GM23338 (cell line): ENCODE data around the gene MEI1. TPM values are rescaled to one million over a fixed set of nuclear protein-coding genes. Genes with fewer than 3 reads are reported as not detected.
"Not testable (repeated sequence)": the region's sequence is repeated elsewhere in the genome, so short reads cannot be mapped to it uniquely, and the experiment has no call there.

Experiments
- ATAC-seq: fragments of 200-7000 bp; cut with Tn5 transposase; 3 replicates; pipeline ENCODE4 v1.9.1; 2020
- DNase-seq: peaks from one replicate; pipeline ENCODE4 v3.0.0-alpha.2; 2015; ENCODE audit warnings: low spot score
- H2AFZ ChIP-seq: fragments of 200-600 bp; sonication (generic); 2 replicates; pipeline ENCODE4 v1.8.0; 2016; ENCODE audit warnings: antibody characterized with exemption, mild to moderate bottlenecking, moderate library complexity
- H3F3A ChIP-seq: fragments of 200-600 bp; sonication (generic); replicated peaks from 2 replicates; pipeline ENCODE4 v1.8.0; 2017; ENCODE audit warnings: antibody characterized with exemption, mixed run types, low read depth
- H3K27ac ChIP-seq: fragments of 200-600 bp; sonication (generic); 2 replicates; pipeline ENCODE4 v1.6.1; 2016; ENCODE audit warnings: low read depth
- H3K27me3 ChIP-seq: fragments of 200-600 bp; sonication (generic); 2 replicates; pipeline ENCODE4 v1.8.0; 2016; ENCODE audit warnings: mild to moderate bottlenecking, mixed run types, moderate library complexity; ENCODE audit not compliant: insufficient read depth
- H3K36me3 ChIP-seq: fragments of 200-600 bp; sonication (generic); 2 replicates; pipeline ENCODE4 v1.8.0; 2016; ENCODE audit warnings: mild to moderate bottlenecking; ENCODE audit not compliant: insufficient read depth
- H3K4me1 ChIP-seq: fragments of 200-600 bp; sonication (generic); 2 replicates; pipeline ENCODE4 v1.8.0; 2016; ENCODE audit warnings: mild to moderate bottlenecking, moderate library complexity; ENCODE audit not compliant: insufficient read depth
- H3K4me2 ChIP-seq: fragments of 200-600 bp; sonication (generic); 2 replicates; pipeline ENCODE4 v1.7.1; 2017; ENCODE audit warnings: mixed run types
- H3K4me3 ChIP-seq: fragments of 200-600 bp; sonication (generic); 2 replicates; pipeline ENCODE4 v1.6.1; 2016; ENCODE audit warnings: mixed run types
- H3K79me2 ChIP-seq: fragments of 200-600 bp; sonication (generic); replicated peaks from 2 replicates; pipeline ENCODE4 v1.8.0; 2017; ENCODE audit warnings: mild to moderate bottlenecking; ENCODE audit not compliant: insufficient read depth
- H3K9me2 ChIP-seq: fragments of 200-600 bp; sonication (generic); 2 replicates; pipeline ENCODE4 v1.8.0; 2017; ENCODE audit not compliant: insufficient read depth
- H4K20me1 ChIP-seq: fragments of 200-600 bp; sonication (generic); replicated peaks from 2 replicates; pipeline ENCODE4 v1.8.0; 2017; ENCODE audit warnings: mild to moderate bottlenecking; ENCODE audit not compliant: insufficient read depth
- H3K27ac Mint-ChIP-seq: 2 replicates; pipeline ENCODE4 v1.8.0; 2020; ENCODE audit warnings: inconsistent platforms, mild to moderate bottlenecking, moderate library complexity, mixed read lengths
- H3K27me3 Mint-ChIP-seq: 3 replicates; pipeline ENCODE4 v1.8.0; 2022; ENCODE audit warnings: low read depth, mild to moderate bottlenecking, moderate library complexity, mixed read lengths, inconsistent platforms; ENCODE audit not compliant: insufficient read depth, poor library complexity
- H3K36me3 Mint-ChIP-seq: 3 replicates; pipeline ENCODE4 v1.8.0; 2021; ENCODE audit warnings: low read depth, mild to moderate bottlenecking, inconsistent platforms, moderate library complexity, mixed read lengths
- H3K4me1 Mint-ChIP-seq: 3 replicates; pipeline ENCODE4 v1.8.0; 2020; ENCODE audit warnings: mild to moderate bottlenecking, inconsistent platforms, mixed read lengths
- H3K4me3 Mint-ChIP-seq: 3 replicates; pipeline ENCODE4 v1.8.0; 2021; ENCODE audit warnings: moderate library complexity, mild to moderate bottlenecking, inconsistent platforms, mixed read lengths
- H3K9me3 Mint-ChIP-seq: 3 replicates; pipeline ENCODE4 v1.8.0; 2020; ENCODE audit warnings: moderate library complexity, mild to moderate bottlenecking, inconsistent platforms, mixed read lengths
- CREB1 ChIP-seq: fragments of 250-450 bp; sonication (Bioruptor Pico); IDR thresholded peaks from 2 replicates; pipeline ENCODE4 v1.5.0; 2020; ENCODE audit warnings: low read depth, mild to moderate bottlenecking, moderate library complexity
- ETS1 ChIP-seq: IDR thresholded peaks from 2 replicates; pipeline ENCODE4 v1.6.1; 2016; ENCODE audit warnings: antibody characterized with exemption
- JUNB ChIP-seq: IDR thresholded peaks from one replicate; pipeline ENCODE4 v1.6.1; 2016; ENCODE audit warnings: antibody characterized with exemption; ENCODE audit not compliant: unreplicated experiment
- REST ChIP-seq: IDR thresholded peaks from one replicate; pipeline ENCODE4 v1.6.1; 2018; ENCODE audit warnings: antibody characterized with exemption; ENCODE audit not compliant: unreplicated experiment
- ZNF114 ChIP-seq: fragments of 250-450 bp; sonication (Bioruptor Pico); IDR thresholded peaks from 2 replicates; pipeline ENCODE4 v1.5.0; 2020; ENCODE audit warnings: mild to moderate bottlenecking, moderate library complexity
- ZNF462 ChIP-seq: fragments of 250-450 bp; sonication (Bioruptor Pico); IDR thresholded peaks from 2 replicates; pipeline ENCODE4 v1.5.0; 2020; ENCODE audit warnings: mild to moderate bottlenecking, moderate library complexity
- polyA plus RNA-seq: library from polyadenylated mRNA; unstranded; fragments of >200 nt; fragmentation: Nextera tagmentation; extraction: Ambion mirVana; gene quantifications from 2 replicates; pipeline ENCODE4 v1.2.1, GENCODE V29; 2016
- total RNA-seq: library from RNA; depleted of rRNA; stranded (reverse); fragments of >200 nt; shearing (Covaris generic); gene quantifications from 2 replicates; pipeline ENCODE4 v1.2.3, GENCODE V29; 2014

MEI1 gene
- total and polyA plus RNA-seq, 2 experiments from 2014 or later = 0.28 to 0.87 TPM

GRCh38 chr22:41684194-41684593, 15.1 kb upstream of the MEI1 start (continued):
- TF ChIP-seq ZNF462 (CRISPR knock-in tag) (no peak), REST (no peak), CREB1 (CRISPR knock-in tag) (no peak), JUNB (no peak), ETS1 (no peak), ZNF114 (no peak)

GRCh38 chr22:41686890-41687289, 12.4 kb upstream of the MEI1 start:
- Histone ChIP-seq H4K20me1 (peaks cover 24% of the 10 kb centered on the region), H3K79me2 (peaks cover 66% of the 10 kb centered on the region), H3K4me3 (peak overlapping the region; percentile 93), H3K4me2 (peak overlapping the region; percentile 90)
- peak overlapping the region; percentile 93 for H3K4me3 Mint-ChIP-seq
- ATAC-seq, H3K9me2 ChIP-seq, H3K27me3 ChIP-seq, H3K36me3 Mint-ChIP-seq, H3K9me3 Mint-ChIP-seq, H3K27ac ChIP-seq, DNase-seq, H2AFZ ChIP-seq, H3K27ac Mint-ChIP-seq, H3K4me1 ChIP-seq, H3K27me3 Mint-ChIP-seq, H3K36me3 ChIP-seq, H3K4me1 Mint-ChIP-seq, H3F3A ChIP-seq: not testable (repeated sequence)
